Measurements from ENCODE around the gene MAB21L4. TPM values are rescaled to one million over a fixed set of nuclear protein-coding genes. Genes with fewer than 3 reads are reported as not detected.

Gene MAB21L4
- total RNA-seq, 1 experiment from 2014 or later = 69.9 TPM

DNA sequence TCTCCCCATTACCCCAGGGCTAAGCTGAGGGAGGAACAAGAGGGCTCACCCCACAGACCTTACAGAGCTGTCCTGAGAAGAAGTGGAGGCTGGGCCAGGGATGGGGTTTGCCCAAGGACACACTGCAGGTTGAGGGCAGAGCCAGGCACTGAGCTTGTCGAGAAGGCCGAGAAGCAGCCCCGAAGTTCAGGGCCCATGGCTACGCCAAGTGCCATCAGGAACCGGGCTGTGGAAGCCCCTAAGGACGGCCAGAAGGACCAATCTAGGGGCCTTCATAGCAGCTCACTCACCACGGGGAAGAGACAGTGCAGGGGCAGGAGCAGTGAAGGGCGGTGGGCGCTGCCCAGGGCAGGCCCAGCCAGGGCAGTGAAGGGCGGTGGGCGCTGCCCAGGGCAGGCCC lies 45.9 kb downstream of the MAB21L4 start:
- no peak overlapping the region for H3K4me3 ChIP-seq (ENCODE audit: low read depth, low read length)
- TF ChIP-seq, protein P1, sequence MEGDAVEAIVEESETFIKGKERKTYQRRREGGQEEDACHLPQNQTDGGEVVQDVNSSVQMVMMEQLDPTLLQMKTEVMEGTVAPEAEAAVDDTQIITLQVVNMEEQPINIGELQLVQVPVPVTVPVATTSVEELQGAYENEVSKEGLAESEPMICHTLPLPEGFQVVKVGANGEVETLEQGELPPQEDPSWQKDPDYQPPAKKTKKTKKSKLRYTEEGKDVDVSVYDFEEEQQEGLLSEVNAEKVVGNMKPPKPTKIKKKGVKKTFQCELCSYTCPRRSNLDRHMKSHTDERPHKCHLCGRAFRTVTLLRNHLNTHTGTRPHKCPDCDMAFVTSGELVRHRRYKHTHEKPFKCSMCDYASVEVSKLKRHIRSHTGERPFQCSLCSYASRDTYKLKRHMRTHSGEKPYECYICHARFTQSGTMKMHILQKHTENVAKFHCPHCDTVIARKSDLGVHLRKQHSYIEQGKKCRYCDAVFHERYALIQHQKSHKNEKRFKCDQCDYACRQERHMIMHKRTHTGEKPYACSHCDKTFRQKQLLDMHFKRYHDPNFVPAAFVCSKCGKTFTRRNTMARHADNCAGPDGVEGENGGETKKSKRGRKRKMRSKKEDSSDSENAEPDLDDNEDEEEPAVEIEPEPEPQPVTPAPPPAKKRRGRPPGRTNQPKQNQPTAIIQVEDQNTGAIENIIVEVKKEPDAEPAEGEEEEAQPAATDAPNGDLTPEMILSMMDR (IDR thresholded peaks at IDR 0.05; ENCODE audit: insufficient read depth in 1 of 2, low read depth in 1 of 2, low read length in 1 of 2, severe bottlenecking in 1 of 2, unreplicated experiment in 1 of 2) = no peak
- no peaks in the 10 kb centered on the region for H3K36me3 ChIP-seq (ENCODE audit: control insufficient read depth, insufficient read depth, low read length)
- no peaks in the 10 kb centered on the region for H3K27me3 ChIP-seq (replicated peaks; ENCODE audit: control insufficient read depth, insufficient read depth, low read length)
- H3K4me3 Mint-ChIP-seq (ENCODE audit: unreplicated experiment) = no peak overlapping the region
- no peaks in the 10 kb centered on the region for H3K27me3 Mint-ChIP-seq (ENCODE audit: insufficient read depth, unreplicated experiment)
- DNase-seq = no peak
- H3K27ac Mint-ChIP-seq (ENCODE audit: unreplicated experiment) = no peak overlapping the region
- POLR2A ChIA-PET = no interaction called here
- H3K36me3 Mint-ChIP-seq (ENCODE audit: insufficient read depth, unreplicated experiment) = no peaks in the 10 kb centered on the region
- no peaks in the 10 kb centered on the region for H3K4me1 ChIP-seq
- no TSS peak for BruUV-seq (replicated peaks)
- H3K4me1 Mint-ChIP-seq (ENCODE audit: low read depth, unreplicated experiment) = no peaks in the 10 kb centered on the region
- H3K9me3 Mint-ChIP-seq (ENCODE audit: unreplicated experiment) = peaks cover 9% of the 10 kb centered on the region
- H3K9me3 ChIP-seq = no peaks in the 10 kb centered on the region
- intact Hi-C loops (cut with micrococcal nuclease; ENCODE audit: unreplicated experiment) = loop anchor here (2.0 to 5.0 kb wide), 2 partner anchors 47 to 212 kb away; partner anchors contain the start of gene MAB21L4
- CTCF ChIA-PET = interaction anchor here (0.8 to 1.0 kb wide), 2 partner anchors 10 to 138 kb away, joined by 3 read pairs; no protein-coding TSS in a partner anchor

DNA sequence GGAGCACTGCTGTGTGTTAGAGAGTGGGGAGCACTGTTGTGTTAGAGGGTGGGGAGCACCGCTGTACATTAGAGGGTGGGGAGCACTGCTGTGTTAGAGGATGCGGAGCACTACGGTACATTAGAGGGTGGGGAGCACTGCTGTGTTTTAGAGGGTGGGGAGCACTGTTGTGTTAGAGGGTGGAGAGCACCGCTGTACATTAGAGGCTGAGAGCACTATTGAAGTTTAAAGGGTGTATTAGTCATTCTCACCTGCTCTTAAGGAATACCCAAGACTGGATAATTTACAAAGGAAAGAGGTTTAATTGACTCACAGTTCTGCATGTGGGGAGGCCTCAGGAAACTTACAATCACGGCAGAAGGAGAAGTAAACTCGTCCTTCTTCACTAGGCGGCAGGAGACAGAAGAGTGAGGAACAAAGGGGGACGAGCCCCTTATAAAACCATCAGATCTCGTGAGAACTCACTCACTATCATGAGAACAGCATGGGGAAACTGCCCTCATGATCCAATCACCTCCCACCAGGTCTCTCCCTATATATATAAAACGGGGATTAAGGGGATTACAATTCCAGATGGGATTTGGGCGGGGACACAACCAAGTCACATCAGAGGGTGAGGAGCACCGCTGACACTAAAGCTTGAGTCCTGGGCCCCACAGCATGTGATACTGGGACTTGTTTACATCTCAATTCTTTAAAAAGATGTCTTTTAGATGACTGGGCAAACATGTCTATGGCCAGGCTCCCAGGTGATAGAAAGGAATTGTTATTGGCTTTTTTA lies 46.9 kb downstream of the MAB21L4 start:
- CTCF ChIA-PET = interaction anchor here (0.8 to 1.0 kb wide), 2 partner anchors 9 to 139 kb away, joined by 3 read pairs; no protein-coding TSS in a partner anchor
- Histone ChIP-seq H3K9me3 (no peaks in the 10 kb centered on the region), H3K4me3 (ENCODE audit: low read depth, low read length) (no peak overlapping the region), H3K36me3 (ENCODE audit: control insufficient read depth, insufficient read depth, low read length) (no peaks in the 10 kb centered on the region), H3K4me1 (no peaks in the 10 kb centered on the region), H3K27me3 (replicated peaks; ENCODE audit: control insufficient read depth, insufficient read depth, low read length) (no peaks in the 10 kb centered on the region)
- intact Hi-C loops (cut with micrococcal nuclease; ENCODE audit: unreplicated experiment) = no loop called here
- H3K4me1 Mint-ChIP-seq (ENCODE audit: low read depth, unreplicated experiment) = no peaks in the 10 kb centered on the region
- no TSS peak for BruUV-seq (replicated peaks)
- H3K36me3 Mint-ChIP-seq (ENCODE audit: insufficient read depth, unreplicated experiment) = no peaks in the 10 kb centered on the region
- no peak overlapping the region for H3K27ac Mint-ChIP-seq (ENCODE audit: unreplicated experiment)
- H3K4me3 Mint-ChIP-seq (ENCODE audit: unreplicated experiment) = no peak overlapping the region
- H3K9me3 Mint-ChIP-seq (ENCODE audit: unreplicated experiment) = peaks cover 9% of the 10 kb centered on the region
- DNase-seq = no peak
- TF ChIP-seq, protein P1 (IDR thresholded peaks at IDR 0.05; ENCODE audit: insufficient read depth in 1 of 2, low read depth in 1 of 2, low read length in 1 of 2, severe bottlenecking in 1 of 2, unreplicated experiment in 1 of 2) = no peak
- peaks cover under 1% of the 10 kb centered on the region for H3K27me3 Mint-ChIP-seq (ENCODE audit: insufficient read depth, unreplicated experiment)
- POLR2A ChIA-PET = no interaction called here

DNA sequence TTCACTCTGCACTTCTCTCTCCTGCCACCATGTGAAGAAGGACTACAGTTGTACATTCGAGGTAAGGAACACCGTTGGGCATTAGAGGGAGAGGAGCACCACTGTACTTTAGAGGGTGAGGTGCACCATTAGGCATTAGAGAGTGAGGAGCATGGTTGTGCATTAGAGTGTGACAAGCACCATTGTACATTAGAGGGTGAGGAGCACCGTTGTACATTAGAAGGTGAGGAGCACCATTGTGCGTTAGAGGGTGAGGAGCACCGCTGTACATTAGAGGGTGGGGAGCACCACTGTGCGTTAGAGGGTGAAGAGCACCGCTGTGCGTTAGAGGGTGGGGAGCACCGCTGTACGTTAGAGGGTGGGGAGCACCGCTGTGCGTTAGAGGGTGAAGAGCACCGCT lies 48.1 kb downstream of the MAB21L4 start:
- Mint-ChIP-seq H3K4me3 (ENCODE audit: unreplicated experiment) (no peak overlapping the region), H3K27ac (ENCODE audit: unreplicated experiment) (no peak overlapping the region), H3K36me3 (ENCODE audit: insufficient read depth, unreplicated experiment) (no peaks in the 10 kb centered on the region), H3K27me3 (ENCODE audit: insufficient read depth, unreplicated experiment) (peaks cover 2% of the 10 kb centered on the region), H3K9me3 (ENCODE audit: unreplicated experiment) (peaks cover 9% of the 10 kb centered on the region), H3K4me1 (ENCODE audit: low read depth, unreplicated experiment) (no peaks in the 10 kb centered on the region)
- intact Hi-C loops (cut with micrococcal nuclease; ENCODE audit: unreplicated experiment) = no loop called here
- TF ChIP-seq, protein P1 (IDR thresholded peaks at IDR 0.05; ENCODE audit: insufficient read depth in 1 of 2, low read depth in 1 of 2, low read length in 1 of 2, severe bottlenecking in 1 of 2, unreplicated experiment in 1 of 2) = no peak
- Histone ChIP-seq H3K27me3 (replicated peaks; ENCODE audit: control insufficient read depth, insufficient read depth, low read length) (no peaks in the 10 kb centered on the region), H3K4me3 (ENCODE audit: low read depth, low read length) (no peak overlapping the region), H3K9me3 (no peaks in the 10 kb centered on the region), H3K4me1 (no peaks in the 10 kb centered on the region), H3K36me3 (ENCODE audit: control insufficient read depth, insufficient read depth, low read length) (no peaks in the 10 kb centered on the region)
- POLR2A ChIA-PET = no interaction called here
- DNase-seq = no peak
- BruUV-seq (replicated peaks) = no TSS peak
- CTCF ChIA-PET = no interaction called here

Data from Caco-2 (cell line).